Small intestine (tissue), 7 donors: ENCODE data around the gene FAM120B. TPM values are rescaled to one million over a fixed set of nuclear protein-coding genes. Genes with fewer than 3 reads are reported as not detected.

Source experiments
- DNase-seq, 2 donors: peaks; one replicate each; pipeline versions ENCODE4 v3.0.0 to v3.0.0-alpha.2; 2013
- FAIRE-seq: peaks from 2 replicates; lab custom pipeline; 2012; peaks lifted over from hg19 to GRCh38; lab: Jason Lieb, UNC
- H3K27ac ChIP-seq, 3 donors: one replicate each; pipeline ENCODE4 v1.5.1; 2013; ENCODE audit warnings: low read length in 2 of 3, mild to moderate bottlenecking in 2 of 3, control low read depth in 1 of 3, inconsistent platforms in 1 of 3, low read depth in 1 of 3, moderate library complexity in 1 of 3
- H3K27me3 ChIP-seq, 3 donors: one replicate each; pipeline ENCODE4 v1.6.1; 2013; ENCODE audit warnings: low read length in 3 of 3, inconsistent platforms in 1 of 3; ENCODE audit not compliant: control insufficient read depth in 3 of 3, insufficient read depth in 3 of 3
- H3K36me3 ChIP-seq, 3 donors: one replicate each; pipeline ENCODE4 v1.6.1; 2013; ENCODE audit warnings: low read length in 3 of 3, inconsistent platforms in 1 of 3, low read depth in 1 of 3, mild to moderate bottlenecking in 1 of 3, moderate library complexity in 1 of 3; ENCODE audit not compliant: control insufficient read depth in 3 of 3, insufficient read depth in 2 of 3
- H3K4me1 ChIP-seq, 3 donors: one replicate each; pipeline ENCODE4 v1.6.1; 2013; ENCODE audit warnings: low read length in 2 of 3, inconsistent platforms in 1 of 3, low read depth in 1 of 3, mild to moderate bottlenecking in 1 of 3, moderate library complexity in 1 of 3; ENCODE audit not compliant: control insufficient read depth in 3 of 3, insufficient read depth in 2 of 3
- H3K4me3 ChIP-seq, 3 donors: one replicate each; pipeline ENCODE4 v1.5.1; 2013; ENCODE audit warnings: low read length in 3 of 3, control low read depth in 1 of 3, inconsistent platforms in 1 of 3, low read depth in 1 of 3, mild to moderate bottlenecking in 1 of 3, moderate library complexity in 1 of 3
- H3K9me3 ChIP-seq, 2 donors: one replicate each; pipeline ENCODE4 v1.6.1; 2013; ENCODE audit warnings: low read depth in 1 of 2, low read length in 1 of 2; ENCODE audit not compliant: control insufficient read depth in 2 of 2, insufficient read depth in 1 of 2
- WGBS, 3 donors: extraction: QIAGEN DNeasy Blood & Tissue Kit; methylation state at CpG; one replicate each; pipeline ENCODE4 v1.1.7; 2013; 5-methylcytosine and 5-hydroxymethylcytosine counted together
- polyA plus RNA-seq, 4 donors: library from polyadenylated mRNA; stranded (reverse) in 3 of 4; unstranded in 1 of 4; fragments of 200-250 nt in 3 of 4; fragments of 120-200 nt in 1 of 4; gene quantifications; one replicate each; pipeline versions ENCODE4 v1.2.1 to v1.2.3, GENCODE V29; 2013
- donor health status: healthy with polysubstance abuse.
- donor health status: control.
- donor health status: control.
- donor health status: Bipolar disorder and iron deficiency.
- donor health status: healthy.

Gene FAM120B
- polyA plus RNA-seq, 4 donors = 6.5 to 24.0 (median 10.6) TPM

- H3K4me1 ChIP-seq = peaks cover 0 to 21% (median 2%) of the 10 kb centered on the region in 3 donors
- peak; percentile 67 to 71 for DNase-seq
- peak overlapping the region in 2 of 3 donors; percentile 36 to 60 for H3K27ac ChIP-seq
- no peaks in the 10 kb centered on the region for H3K36me3 ChIP-seq
- 37 to 60% (median 54%) methylated on average over 22 of the region's 22 CpGs for WGBS, 3 donors
- H3K4me3 ChIP-seq = no peak overlapping the region
- FAIRE-seq = no peak
- H3K9me3 ChIP-seq = no peaks in the 10 kb centered on the region
- peaks cover 0 to 2% (median 0%) of the 10 kb centered on the region in 3 donors for H3K27me3 ChIP-seq
Measured at GRCh38 chr6:170269151-170269845, 37.3 kb upstream of the FAM120B start.

GRCh38 chr6:170269846-170270541, 36.6 kb upstream of the FAM120B start:
- peak overlapping the region in 2 of 3 donors; percentile 36 to 60 for H3K27ac ChIP-seq
- peaks cover 0 to 21% (median 2%) of the 10 kb centered on the region in 3 donors for H3K4me1 ChIP-seq
- H3K4me3 ChIP-seq = no peak overlapping the region
- H3K9me3 ChIP-seq = no peaks in the 10 kb centered on the region
- 78 to 85% (median 82%) methylated on average over 17 of the region's 17 CpGs for WGBS, 3 donors
- DNase-seq (no peak), FAIRE-seq (no peak)
- no peaks in the 10 kb centered on the region for H3K36me3 ChIP-seq
- peaks cover 0 to 2% (median 0%) of the 10 kb centered on the region in 3 donors for H3K27me3 ChIP-seq

- no peak overlapping the region for H3K27ac ChIP-seq
- no peaks in the 10 kb centered on the region for H3K9me3 ChIP-seq
- FAIRE-seq (no peak), DNase-seq (no peak)
- WGBS, 3 donors = 93 to 95% (median 94%) methylated on average over 19 of the region's 19 CpGs
- no peak overlapping the region for H3K4me3 ChIP-seq
- peaks cover 0 to 2% (median 0%) of the 10 kb centered on the region in 3 donors for H3K27me3 ChIP-seq
- no peaks in the 10 kb centered on the region for H3K36me3 ChIP-seq
- H3K4me1 ChIP-seq = peaks cover 0 to 13% (median 2%) of the 10 kb centered on the region in 3 donors
Measured at GRCh38 chr6:170270984-170271593, 35.5 kb upstream of the FAM120B start.

GRCh38 chr6:170271771-170272314, 34.7 kb upstream of the FAM120B start:
- WGBS, 3 donors = 63 to 78% (median 64%) methylated on average over 31 to 32 of the region's 32 CpGs
- peaks cover 0 to 2% (median 0%) of the 10 kb centered on the region in 3 donors for H3K27me3 ChIP-seq

GRCh38 chr6:170272341-170273065, 34.1 kb upstream of the FAM120B start:
- Histone ChIP-seq H3K4me1 (peaks cover 0 to 7% (median 2%) of the 10 kb centered on the region in 3 donors), H3K4me3 (peak overlapping the region in 1 of 3 donors; percentile 4), H3K27me3 (peaks cover 0 to 2% (median 0%) of the 10 kb centered on the region in 3 donors), H3K36me3 (no peaks in the 10 kb centered on the region), H3K9me3 (no peaks in the 10 kb centered on the region), H3K27ac (no peak overlapping the region)
- DNase-seq (no peak), FAIRE-seq (no peak)
- 78 to 88% (median 82%) methylated on average over 30 of the region's 30 CpGs for WGBS, 3 donors

More at GRCh38 chr6:170271771-170272314, 34.7 kb upstream of the FAM120B start:
- FAIRE-seq (no peak), DNase-seq (peak in 1 of 2 donors; percentile 45)
- H3K27ac ChIP-seq = no peak overlapping the region
- H3K4me1 ChIP-seq = peaks cover 0 to 7% (median 2%) of the 10 kb centered on the region in 3 donors
- peak overlapping the region in 1 of 3 donors; percentile 4 for H3K4me3 ChIP-seq
- no peaks in the 10 kb centered on the region for H3K36me3 ChIP-seq
- H3K9me3 ChIP-seq = no peaks in the 10 kb centered on the region

GRCh38 chr6:170273191-170273590, 33.4 kb upstream of the FAM120B start:
- FAIRE-seq = no peak
- WGBS, 3 donors = 92 to 95% (median 95%) methylated on average over 23 of the region's 23 CpGs

GRCh38 chr6:170273681-170274080, 32.9 kb upstream of the FAM120B start:
- Histone ChIP-seq H3K36me3 (no peaks in the 10 kb centered on the region), H3K9me3 (no peaks in the 10 kb centered on the region), H3K27me3 (peaks cover 0 to 2% (median 0%) of the 10 kb centered on the region in 3 donors), H3K4me1 (peaks cover 0 to 7% (median 2%) of the 10 kb centered on the region in 3 donors), H3K4me3 (no peak overlapping the region), H3K27ac (no peak overlapping the region)
- no peak for FAIRE-seq
- no peak for DNase-seq
- WGBS, 3 donors = 70 to 78% (median 77%) methylated on average over 7 of the region's 7 CpGs

More at GRCh38 chr6:170273191-170273590, 33.4 kb upstream of the FAM120B start:
- Histone ChIP-seq H3K4me3 (no peak overlapping the region), H3K9me3 (no peaks in the 10 kb centered on the region), H3K36me3 (no peaks in the 10 kb centered on the region), H3K27ac (no peak overlapping the region), H3K27me3 (peaks cover 0 to 2% (median 0%) of the 10 kb centered on the region in 3 donors), H3K4me1 (peaks cover 0 to 7% (median 2%) of the 10 kb centered on the region in 3 donors)
- DNase-seq = no peak
